K562 (cell line): ENCODE measurements around the gene TBC1D12. TPM values are rescaled to one million over a fixed set of nuclear protein-coding genes. Genes with fewer than 3 reads are reported as not detected.

Experiments used
- KDM5B ChIP-seq: fragments of 200-600 bp; sonication (generic); IDR thresholded peaks from 2 replicates; pipeline ENCODE4 v1.6.1; 2012; ENCODE audit warnings: low read depth, mild to moderate bottlenecking, moderate library complexity, low read length, control low read depth, inconsistent platforms; ENCODE audit not compliant: insufficient replicate concordance
- NCOA4 ChIP-seq: fragments of 450-650 bp; IDR thresholded peaks from 2 replicates; pipeline ENCODE4 v1.6.1; 2018; ENCODE audit warnings: mild to moderate bottlenecking; ENCODE audit not compliant: partially characterized antibody
- PML ChIP-seq: IDR thresholded peaks from 2 replicates; pipeline ENCODE4 v1.6.1; 2012; ENCODE audit warnings: low read length, inconsistent platforms
- POLR2G ChIP-seq: fragments of 200-400 bp; formaldehyde crosslinking; IDR thresholded peaks from 2 replicates; pipeline ENCODE4 v1.6.1; 2017; ENCODE audit warnings: low read depth, mild to moderate bottlenecking, antibody characterized with exemption, low read length, moderate library complexity
- PTBP1 ChIP-seq: fragments of 200-400 bp; formaldehyde crosslinking; IDR thresholded peaks from 2 replicates; pipeline ENCODE4 v1.6.1; 2017; ENCODE audit warnings: low read depth, low read length
- RAD21 ChIP-seq, 2 experiments: fragments of 250-450 bp in 1 of 2; fragments of 450-650 bp in 1 of 2; sonication (Bioruptor Pico) in 1 of 2; formaldehyde crosslinking in 1 of 2; IDR thresholded peaks in 1 of 2; conservative IDR thresholded peaks in 1 of 2; 2 replicates each; pipeline versions ENCODE4 v1.4.0 to v1.8.0; 2020 to 2022; ENCODE audit warnings: mild to moderate bottlenecking in 2 of 2, moderate library complexity in 1 of 2
- SMAD4 ChIP-seq: fragments of 250-450 bp; sonication (Bioruptor Pico); conservative IDR thresholded peaks from 2 replicates; pipeline ENCODE4 v1.8.0; 2021; ENCODE audit warnings: inconsistent platforms, mild to moderate bottlenecking, moderate library complexity
- TAF9B ChIP-seq: fragments of 450-650 bp; IDR thresholded peaks from 2 replicates; pipeline ENCODE4 v1.6.1; 2018; ENCODE audit warnings: mild to moderate bottlenecking; ENCODE audit not compliant: partially characterized antibody
- U2AF2 ChIP-seq: fragments of 200-400 bp; formaldehyde crosslinking; optimal IDR thresholded peaks from 2 replicates; pipeline ENCODE3; 2017; ENCODE audit warnings: low read depth, mild to moderate bottlenecking, low read length
- polyA plus RNA-seq, 8 experiments: library from polyadenylated mRNA; depleted of rRNA in 4 of 8; stranded (reverse) in 5 of 8; unstranded in 3 of 8; fragments of >200 nt; fragmentation: Nextera tagmentation in 2 of 8; fragmentation: Illumina TruSeq in 1 of 8; extraction: Ambion mirVana in 2 of 8; extraction: Trizol in 1 of 8; gene quantifications; 2 replicates each; pipeline versions ENCODE4 v1.2.1 to v1.2.3, GENCODE V29; 2011 to 2014; ENCODE audit warnings: inconsistent platforms in 1 of 8, missing spikeins in 1 of 8
- total RNA-seq, 7 experiments: library from RNA; depleted of rRNA in 6 of 7; stranded (reverse); fragments of >200 nt in 6 of 7; fragmentation: Illumina TruSeq in 2 of 7; extraction: Trizol in 2 of 7; gene quantifications; 2 replicates each; pipeline versions ENCODE4 v1.2.1 to v1.2.3, GENCODE V29; 2011 to 2021; ENCODE audit warnings: low replicate concordance in 1 of 7
- TF ChIP-seq, protein P1 (sequence below): fragments of 250-450 bp; sonication (Bioruptor Pico); IDR thresholded peaks from 2 replicates; pipeline ENCODE4 v1.9.0; 2021; ENCODE audit warnings: mild to moderate bottlenecking, inconsistent platforms
- TF ChIP-seq, protein P2 (sequence below): IDR thresholded peaks from 3 replicates; pipeline ENCODE4 v1.6.1; 2011; ENCODE audit warnings: borderline replicate concordance, mild to moderate bottlenecking, moderate library complexity; ENCODE audit not compliant: insufficient read length; ENCODE audit errors: extremely low read depth
- TF ChIP-seq, protein P3 (sequence below): fragments of 200-400 bp; formaldehyde crosslinking; IDR thresholded peaks from 2 replicates; pipeline ENCODE4 v1.6.1; 2017; ENCODE audit warnings: mild to moderate bottlenecking, low read depth, low read length, moderate library complexity
- TF ChIP-seq, protein P4 (sequence below): sonication (generic); formaldehyde crosslinking; IDR thresholded peaks from 2 replicates; pipeline ENCODE4 v1.8.0; 2022; ENCODE audit warnings: mild to moderate bottlenecking, missing genetic modification reagents

The TBC1D12 gene
- total and polyA plus RNA-seq, 9 of the 15 experiments (the other 6 are each of a cell fraction or from before 2014, with no cell fraction given), result 2.1 to 6.7 (median 3.9) TPM

DNA sequence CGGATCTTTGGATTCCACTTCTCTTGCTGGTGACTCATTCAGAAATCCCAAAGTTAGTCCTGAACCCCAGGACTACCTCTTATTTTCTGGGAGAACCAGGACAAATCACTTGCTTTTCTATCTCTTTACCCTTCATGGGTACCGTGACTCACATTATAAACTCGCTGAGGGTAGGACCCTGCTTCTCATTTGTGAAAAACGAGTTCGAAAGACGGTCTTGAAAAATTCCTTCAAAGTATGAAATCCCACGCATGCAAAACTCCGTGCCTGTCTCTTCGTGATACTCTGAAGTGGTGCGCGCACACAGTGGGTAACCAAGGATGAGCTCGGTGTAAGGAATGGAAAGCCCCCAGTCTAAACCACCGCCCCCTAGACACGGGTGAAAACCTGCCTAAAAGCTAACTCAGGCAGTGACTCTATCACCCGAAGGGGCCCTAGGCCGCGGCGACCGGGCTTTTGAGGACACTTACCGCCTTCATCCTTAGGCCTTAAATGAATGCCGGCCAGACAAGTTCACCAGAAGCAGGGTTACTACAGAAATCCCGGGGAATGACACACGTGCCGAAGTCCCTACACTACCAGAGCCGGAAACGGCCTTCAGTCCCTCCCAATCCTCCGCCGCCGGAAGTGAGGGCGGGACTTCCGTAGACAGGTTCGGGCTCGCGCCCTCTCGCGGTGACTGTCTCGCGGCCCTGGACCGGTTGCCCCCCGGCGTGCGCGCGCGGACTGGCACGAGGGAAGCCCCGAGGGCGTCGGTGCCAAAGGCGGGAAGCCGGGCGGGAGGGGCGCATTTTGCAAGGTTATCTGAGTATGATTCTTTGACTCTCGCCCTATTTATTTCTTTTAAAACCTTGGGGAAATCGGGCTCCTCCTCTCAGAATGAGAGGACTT, 39.7 kb upstream of the TBC1D12 start, which contains the start of gene NOC3L (continued):
- TF ChIP-seq PTBP1 (no peak), SMAD4 (peak; percentile 61; the same call in 1 of the 2 replicates), POLR2G (peak; percentile 86), TAF9B (peak; percentile 36), NCOA4 (no peak), PML (no peak), KDM5B (peak; percentile 81), RAD21 (CRISPR knock-in tag; conservative IDR thresholded peaks at IDR 0.05 in 1 of 2, IDR thresholded peaks at IDR 0.05 in 1 of 2) (peak in 1 of 2 experiments; percentile 17; a peak in 1 of 4 replicates), U2AF2 (no peak)
- TF ChIP-seq, protein P1, sequence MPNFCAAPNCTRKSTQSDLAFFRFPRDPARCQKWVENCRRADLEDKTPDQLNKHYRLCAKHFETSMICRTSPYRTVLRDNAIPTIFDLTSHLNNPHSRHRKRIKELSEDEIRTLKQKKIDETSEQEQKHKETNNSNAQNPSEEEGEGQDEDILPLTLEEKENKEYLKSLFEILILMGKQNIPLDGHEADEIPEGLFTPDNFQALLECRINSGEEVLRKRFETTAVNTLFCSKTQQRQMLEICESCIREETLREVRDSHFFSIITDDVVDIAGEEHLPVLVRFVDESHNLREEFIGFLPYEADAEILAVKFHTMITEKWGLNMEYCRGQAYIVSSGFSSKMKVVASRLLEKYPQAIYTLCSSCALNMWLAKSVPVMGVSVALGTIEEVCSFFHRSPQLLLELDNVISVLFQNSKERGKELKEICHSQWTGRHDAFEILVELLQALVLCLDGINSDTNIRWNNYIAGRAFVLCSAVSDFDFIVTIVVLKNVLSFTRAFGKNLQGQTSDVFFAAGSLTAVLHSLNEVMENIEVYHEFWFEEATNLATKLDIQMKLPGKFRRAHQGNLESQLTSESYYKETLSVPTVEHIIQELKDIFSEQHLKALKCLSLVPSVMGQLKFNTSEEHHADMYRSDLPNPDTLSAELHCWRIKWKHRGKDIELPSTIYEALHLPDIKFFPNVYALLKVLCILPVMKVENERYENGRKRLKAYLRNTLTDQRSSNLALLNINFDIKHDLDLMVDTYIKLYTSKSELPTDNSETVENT (CRISPR knock-in tag), result no peak
- TF ChIP-seq, protein P2, sequence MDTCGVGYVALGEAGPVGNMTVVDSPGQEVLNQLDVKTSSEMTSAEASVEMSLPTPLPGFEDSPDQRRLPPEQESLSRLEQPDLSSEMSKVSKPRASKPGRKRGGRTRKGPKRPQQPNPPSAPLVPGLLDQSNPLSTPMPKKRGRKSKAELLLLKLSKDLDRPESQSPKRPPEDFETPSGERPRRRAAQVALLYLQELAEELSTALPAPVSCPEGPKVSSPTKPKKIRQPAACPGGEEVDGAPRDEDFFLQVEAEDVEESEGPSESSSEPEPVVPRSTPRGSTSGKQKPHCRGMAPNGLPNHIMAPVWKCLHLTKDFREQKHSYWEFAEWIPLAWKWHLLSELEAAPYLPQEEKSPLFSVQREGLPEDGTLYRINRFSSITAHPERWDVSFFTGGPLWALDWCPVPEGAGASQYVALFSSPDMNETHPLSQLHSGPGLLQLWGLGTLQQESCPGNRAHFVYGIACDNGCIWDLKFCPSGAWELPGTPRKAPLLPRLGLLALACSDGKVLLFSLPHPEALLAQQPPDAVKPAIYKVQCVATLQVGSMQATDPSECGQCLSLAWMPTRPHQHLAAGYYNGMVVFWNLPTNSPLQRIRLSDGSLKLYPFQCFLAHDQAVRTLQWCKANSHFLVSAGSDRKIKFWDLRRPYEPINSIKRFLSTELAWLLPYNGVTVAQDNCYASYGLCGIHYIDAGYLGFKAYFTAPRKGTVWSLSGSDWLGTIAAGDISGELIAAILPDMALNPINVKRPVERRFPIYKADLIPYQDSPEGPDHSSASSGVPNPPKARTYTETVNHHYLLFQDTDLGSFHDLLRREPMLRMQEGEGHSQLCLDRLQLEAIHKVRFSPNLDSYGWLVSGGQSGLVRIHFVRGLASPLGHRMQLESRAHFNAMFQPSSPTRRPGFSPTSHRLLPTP, result no peak
- TF ChIP-seq, protein P3, sequence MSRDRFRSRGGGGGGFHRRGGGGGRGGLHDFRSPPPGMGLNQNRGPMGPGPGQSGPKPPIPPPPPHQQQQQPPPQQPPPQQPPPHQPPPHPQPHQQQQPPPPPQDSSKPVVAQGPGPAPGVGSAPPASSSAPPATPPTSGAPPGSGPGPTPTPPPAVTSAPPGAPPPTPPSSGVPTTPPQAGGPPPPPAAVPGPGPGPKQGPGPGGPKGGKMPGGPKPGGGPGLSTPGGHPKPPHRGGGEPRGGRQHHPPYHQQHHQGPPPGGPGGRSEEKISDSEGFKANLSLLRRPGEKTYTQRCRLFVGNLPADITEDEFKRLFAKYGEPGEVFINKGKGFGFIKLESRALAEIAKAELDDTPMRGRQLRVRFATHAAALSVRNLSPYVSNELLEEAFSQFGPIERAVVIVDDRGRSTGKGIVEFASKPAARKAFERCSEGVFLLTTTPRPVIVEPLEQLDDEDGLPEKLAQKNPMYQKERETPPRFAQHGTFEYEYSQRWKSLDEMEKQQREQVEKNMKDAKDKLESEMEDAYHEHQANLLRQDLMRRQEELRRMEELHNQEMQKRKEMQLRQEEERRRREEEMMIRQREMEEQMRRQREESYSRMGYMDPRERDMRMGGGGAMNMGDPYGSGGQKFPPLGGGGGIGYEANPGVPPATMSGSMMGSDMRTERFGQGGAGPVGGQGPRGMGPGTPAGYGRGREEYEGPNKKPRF, result no peak
- TF ChIP-seq, protein P4, sequence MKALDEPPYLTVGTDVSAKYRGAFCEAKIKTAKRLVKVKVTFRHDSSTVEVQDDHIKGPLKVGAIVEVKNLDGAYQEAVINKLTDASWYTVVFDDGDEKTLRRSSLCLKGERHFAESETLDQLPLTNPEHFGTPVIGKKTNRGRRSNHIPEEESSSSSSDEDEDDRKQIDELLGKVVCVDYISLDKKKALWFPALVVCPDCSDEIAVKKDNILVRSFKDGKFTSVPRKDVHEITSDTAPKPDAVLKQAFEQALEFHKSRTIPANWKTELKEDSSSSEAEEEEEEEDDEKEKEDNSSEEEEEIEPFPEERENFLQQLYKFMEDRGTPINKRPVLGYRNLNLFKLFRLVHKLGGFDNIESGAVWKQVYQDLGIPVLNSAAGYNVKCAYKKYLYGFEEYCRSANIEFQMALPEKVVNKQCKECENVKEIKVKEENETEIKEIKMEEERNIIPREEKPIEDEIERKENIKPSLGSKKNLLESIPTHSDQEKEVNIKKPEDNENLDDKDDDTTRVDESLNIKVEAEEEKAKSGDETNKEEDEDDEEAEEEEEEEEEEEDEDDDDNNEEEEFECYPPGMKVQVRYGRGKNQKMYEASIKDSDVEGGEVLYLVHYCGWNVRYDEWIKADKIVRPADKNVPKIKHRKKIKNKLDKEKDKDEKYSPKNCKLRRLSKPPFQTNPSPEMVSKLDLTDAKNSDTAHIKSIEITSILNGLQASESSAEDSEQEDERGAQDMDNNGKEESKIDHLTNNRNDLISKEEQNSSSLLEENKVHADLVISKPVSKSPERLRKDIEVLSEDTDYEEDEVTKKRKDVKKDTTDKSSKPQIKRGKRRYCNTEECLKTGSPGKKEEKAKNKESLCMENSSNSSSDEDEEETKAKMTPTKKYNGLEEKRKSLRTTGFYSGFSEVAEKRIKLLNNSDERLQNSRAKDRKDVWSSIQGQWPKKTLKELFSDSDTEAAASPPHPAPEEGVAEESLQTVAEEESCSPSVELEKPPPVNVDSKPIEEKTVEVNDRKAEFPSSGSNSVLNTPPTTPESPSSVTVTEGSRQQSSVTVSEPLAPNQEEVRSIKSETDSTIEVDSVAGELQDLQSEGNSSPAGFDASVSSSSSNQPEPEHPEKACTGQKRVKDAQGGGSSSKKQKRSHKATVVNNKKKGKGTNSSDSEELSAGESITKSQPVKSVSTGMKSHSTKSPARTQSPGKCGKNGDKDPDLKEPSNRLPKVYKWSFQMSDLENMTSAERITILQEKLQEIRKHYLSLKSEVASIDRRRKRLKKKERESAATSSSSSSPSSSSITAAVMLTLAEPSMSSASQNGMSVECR, result peak; percentile 71; the same call in 1 of the 2 replicates
